Measurements from ENCODE around the gene ICOS. TPM values are rescaled to one million over a fixed set of nuclear protein-coding genes. Genes with fewer than 3 reads are reported as not detected.
"Not testable (repeated sequence)": the region's sequence is repeated elsewhere in the genome, so short reads cannot be mapped to it uniquely, and the experiment has no call there.

ICOS gene
- total RNA-seq, 1 experiment from 2014 or later = not detected

DNA sequence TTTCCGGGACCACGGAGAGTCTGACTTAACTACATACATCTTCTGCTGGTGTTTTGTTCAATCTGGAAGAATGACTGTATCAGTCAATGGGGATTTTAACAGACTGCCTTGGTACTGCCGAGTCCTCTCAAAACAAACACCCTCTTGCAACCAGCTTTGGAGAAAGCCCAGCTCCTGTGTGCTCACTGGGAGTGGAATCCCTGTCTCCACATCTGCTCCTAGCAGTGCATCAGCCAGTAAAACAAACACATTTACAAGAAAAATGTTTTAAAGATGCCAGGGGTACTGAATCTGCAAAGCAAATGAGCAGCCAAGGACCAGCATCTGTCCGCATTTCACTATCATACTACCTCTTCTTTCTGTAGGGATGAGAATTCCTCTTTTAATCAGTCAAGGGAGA, 23.1 kb downstream of the ICOS start:
- no peak for DNase-seq (ENCODE audit: low spot score)
- in situ Hi-C loops (cut with HindIII; ENCODE audit: low sequenced_read_pairs) = no loop called here

DNA sequence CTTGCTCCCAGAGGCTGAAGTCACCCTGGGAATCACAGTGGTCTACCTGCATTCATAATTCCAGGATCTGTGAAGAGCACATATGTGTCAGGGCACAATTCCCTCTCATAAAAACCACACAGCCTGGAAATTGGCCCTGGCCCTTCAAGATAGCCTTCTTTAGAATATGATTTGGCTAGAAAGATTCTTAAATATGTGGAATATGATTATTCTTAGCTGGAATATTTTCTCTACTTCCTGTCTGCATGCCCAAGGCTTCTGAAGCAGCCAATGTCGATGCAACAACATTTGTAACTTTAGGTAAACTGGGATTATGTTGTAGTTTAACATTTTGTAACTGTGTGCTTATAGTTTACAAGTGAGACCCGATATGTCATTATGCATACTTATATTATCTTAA, 24.2 kb downstream of the ICOS start:
- no peak for DNase-seq (ENCODE audit: low spot score)
- in situ Hi-C loops (cut with HindIII; ENCODE audit: low sequenced_read_pairs) = no loop called here

DNA sequence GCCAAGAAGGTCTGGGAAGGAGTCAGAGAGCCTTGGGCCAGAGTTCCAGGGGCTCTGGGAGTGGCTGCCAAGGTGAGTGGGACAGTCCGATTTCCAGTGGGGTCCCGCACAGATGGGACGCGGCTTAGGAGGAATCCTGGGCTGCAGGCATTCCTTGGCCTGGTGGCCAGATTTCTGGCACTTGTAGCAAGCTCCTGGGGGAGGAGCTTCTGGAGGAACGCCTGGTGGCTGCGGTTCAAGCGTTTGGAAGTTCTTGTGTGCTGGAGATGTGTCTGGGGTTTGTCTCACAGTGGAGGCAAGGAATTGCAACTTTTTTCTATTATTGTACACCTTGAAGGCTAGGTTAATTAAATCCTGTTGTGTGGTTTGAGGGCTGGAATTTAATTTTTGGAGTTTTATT, 28.6 kb downstream of the ICOS start:
- in situ Hi-C loops (cut with HindIII; ENCODE audit: low sequenced_read_pairs); DNase-seq (ENCODE audit: low spot score): not testable (repeated sequence)

DNA sequence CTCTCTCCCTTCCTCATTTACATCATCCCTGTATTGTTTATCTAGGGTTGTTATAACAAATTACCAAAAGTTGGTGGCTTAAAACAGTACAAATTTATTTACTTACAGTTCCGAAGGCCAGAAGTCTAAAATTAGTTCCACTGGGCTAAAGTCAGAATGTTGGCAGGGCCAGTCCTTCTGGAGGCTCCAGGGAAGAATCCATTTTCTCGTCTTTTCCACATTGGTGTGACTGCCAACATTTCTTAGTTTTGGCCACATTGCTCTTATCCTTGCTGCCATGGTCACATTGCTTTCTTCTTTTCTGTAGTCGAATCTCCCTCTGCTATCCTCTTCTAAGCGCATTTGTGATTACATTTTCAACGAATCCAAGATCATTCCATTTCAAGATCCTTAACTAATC, 34.7 kb downstream of the ICOS start:
- in situ Hi-C loops (cut with HindIII; ENCODE audit: low sequenced_read_pairs) = no loop called here
- DNase-seq (ENCODE audit: low spot score) = no peak

DNA sequence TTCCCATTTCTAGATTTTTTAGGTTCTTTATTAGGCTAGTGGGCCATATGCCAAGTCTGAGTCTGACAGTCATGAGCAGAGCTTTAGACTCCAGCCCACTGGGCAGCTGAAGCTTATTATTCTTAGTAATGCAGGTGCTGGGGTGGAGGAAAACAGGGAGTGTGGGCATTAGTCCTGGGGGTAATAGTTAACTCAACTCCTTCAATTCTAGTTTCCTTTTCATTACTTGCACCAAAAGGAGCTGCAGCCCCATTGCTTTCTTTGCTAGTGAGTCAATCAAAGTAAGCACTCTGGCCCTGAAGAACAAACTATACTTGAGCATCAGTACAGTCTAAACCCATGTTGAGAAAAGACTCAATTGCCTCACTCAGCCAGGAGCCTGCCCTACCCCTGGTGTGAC, 35.5 kb downstream of the ICOS start:
- in situ Hi-C loops (cut with HindIII; ENCODE audit: low sequenced_read_pairs) = no loop called here
- no peak for DNase-seq (ENCODE audit: low spot score)

DNA sequence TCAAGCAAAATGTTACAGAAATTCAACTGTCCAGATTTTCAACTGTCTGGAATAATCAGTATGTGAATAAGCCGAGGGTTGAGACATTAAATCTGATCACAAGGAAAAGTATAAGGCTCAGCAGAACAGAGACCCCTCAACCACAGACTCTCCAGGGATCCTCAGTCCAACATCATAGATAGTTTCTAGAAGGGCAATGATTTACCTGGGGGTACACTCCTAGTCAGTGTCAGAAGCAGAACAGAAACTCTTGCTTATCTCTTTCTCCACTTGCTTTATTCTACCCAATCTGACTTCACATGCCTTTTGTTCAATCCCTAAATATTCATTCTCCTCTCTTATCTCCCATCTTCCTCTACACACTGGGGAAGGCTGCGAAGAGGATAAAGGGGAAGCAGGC, 36.4 kb downstream of the ICOS start:
- no peak for DNase-seq (ENCODE audit: low spot score)
- in situ Hi-C loops (cut with HindIII; ENCODE audit: low sequenced_read_pairs) = no loop called here

DNA sequence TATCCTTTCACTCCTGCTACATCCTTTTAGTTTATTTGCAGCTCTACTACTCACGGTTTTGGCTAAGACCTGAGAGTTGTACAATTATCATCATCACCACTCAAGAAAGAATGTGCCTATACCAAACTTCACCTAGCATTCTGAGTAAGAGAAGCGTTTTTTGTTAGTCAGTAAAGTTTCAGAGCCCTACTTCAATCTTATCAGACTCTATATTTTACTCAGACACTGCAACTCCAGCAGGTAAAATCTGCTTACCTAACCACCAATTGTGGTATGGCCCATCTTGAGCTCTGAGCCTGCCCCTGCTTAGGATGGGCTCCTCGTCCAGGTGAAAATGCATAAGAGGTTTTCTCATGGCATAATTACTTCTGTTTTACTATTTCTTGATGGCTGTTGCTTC, 37.1 kb downstream of the ICOS start:
- in situ Hi-C loops (cut with HindIII; ENCODE audit: low sequenced_read_pairs) = no loop called here
- no peak for DNase-seq (ENCODE audit: low spot score)

DNA sequence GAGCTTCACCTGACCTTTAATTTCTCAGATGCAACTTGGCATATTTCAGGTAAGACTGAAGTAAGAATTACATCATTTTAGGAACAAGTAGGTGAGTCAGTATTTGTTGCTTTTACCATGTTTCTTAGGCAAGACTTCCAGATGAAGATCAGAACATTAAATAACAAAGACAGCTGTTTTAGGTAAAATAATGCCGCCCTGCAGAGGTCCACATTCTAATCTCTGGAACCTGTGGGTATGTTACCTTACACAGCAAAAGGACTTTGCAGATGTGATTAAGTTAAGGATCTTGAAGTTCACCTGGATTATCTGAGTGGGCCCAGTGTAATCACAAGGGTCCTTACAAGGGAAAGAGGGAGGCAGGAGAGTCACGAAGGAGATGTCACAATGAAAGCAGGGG, 39.3 kb downstream of the ICOS start:
- no peak for DNase-seq (ENCODE audit: low spot score)
- in situ Hi-C loops (cut with HindIII; ENCODE audit: low sequenced_read_pairs) = no loop called here

DNA sequence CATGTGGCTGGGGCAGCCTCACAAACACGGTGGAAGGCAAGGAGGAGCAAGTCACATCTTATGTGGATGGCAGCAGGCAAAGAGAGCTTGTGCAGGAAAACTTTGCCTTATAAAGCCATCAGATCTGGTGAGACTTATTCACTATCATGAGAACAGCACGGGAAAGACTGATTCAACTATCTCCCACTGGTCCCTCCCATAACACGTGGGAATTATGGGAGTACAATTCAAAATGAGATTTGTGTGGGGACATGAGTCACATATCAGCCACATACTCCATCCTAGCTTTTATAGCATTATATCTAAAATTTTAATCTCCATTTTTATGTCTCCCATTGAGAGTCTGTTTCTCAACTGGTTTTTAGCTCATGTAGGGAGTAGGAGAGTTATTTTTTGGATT, 45.7 kb downstream of the ICOS start:
- DNase-seq (ENCODE audit: low spot score) = no peak
- in situ Hi-C loops (cut with HindIII; ENCODE audit: low sequenced_read_pairs) = no loop called here

DNA sequence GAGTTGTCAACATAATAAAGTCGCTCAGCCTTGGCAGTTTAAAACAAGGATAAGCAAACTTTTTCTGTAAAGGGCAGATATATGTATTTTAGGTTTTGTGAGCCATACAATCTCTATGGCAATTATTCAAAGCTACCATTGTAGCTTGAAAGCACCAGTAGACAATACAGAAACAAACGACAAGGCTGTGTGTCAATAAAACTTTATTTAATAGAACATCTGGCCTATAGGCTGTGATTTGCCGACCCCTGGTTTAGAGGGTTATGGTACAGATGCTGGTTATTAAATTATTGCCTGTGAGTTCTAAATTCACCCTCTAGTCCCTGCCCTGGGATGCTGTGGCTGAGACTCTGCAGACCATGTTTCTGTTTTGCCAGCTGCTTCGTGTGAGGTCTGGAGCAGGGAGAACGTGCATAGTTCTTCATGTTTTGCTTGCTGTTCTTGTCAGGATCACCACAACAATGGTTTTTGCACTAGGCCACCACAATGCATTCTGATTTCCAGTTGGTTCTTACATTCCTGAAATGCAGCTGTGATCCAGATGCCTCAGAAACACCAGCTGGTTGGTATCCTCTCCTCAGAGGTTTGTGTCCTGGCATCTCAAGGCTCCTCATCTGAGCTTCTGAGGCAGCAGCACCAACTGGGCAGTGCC, 46.6 kb downstream of the ICOS start:
- no peak for DNase-seq (ENCODE audit: low spot score)
- in situ Hi-C loops (cut with HindIII; ENCODE audit: low sequenced_read_pairs) = no loop called here

DNA sequence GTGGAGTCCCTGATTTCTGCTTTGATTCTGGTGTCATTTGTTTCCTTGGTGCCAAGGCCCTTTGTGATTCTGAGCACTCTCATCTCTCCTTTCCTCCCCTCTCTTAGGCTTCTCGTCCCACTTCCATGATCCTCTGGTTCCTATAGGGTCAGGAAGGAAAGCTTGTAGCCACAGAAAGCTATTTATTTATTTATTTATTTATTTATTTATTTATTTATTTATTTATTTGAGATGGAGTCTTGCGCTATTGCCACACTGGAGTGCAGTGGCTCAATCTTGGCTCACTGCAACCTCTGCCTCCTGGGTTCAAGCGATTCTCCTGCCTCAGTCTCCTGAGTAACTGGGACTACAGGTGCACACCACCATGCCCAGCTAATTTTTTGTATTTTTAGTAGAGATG, 49.4 kb downstream of the ICOS start:
- DNase-seq (ENCODE audit: low spot score); in situ Hi-C loops (cut with HindIII; ENCODE audit: low sequenced_read_pairs): not testable (repeated sequence)

DNA sequence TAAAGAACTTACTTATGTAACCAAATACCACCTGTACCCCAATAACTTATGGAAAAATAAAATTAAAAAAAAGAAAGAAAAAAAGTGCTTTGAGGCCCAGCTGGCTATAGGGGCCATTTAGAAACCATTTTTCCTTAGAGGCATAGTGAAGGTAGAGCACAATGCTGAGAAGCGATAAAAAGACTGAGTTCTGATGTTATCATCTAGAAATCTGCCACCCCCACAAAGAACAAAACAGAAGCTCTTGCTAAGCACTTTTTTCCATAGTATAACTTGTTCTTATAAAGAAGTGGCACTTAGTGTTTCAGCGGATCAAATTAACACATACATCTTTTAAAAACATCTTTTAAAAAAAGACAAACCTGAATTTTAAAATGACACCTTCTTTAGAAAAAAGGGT, 51.4 kb downstream of the ICOS start:
- no peak for DNase-seq (ENCODE audit: low spot score)
- in situ Hi-C loops (cut with HindIII; ENCODE audit: low sequenced_read_pairs) = no loop called here

DNA sequence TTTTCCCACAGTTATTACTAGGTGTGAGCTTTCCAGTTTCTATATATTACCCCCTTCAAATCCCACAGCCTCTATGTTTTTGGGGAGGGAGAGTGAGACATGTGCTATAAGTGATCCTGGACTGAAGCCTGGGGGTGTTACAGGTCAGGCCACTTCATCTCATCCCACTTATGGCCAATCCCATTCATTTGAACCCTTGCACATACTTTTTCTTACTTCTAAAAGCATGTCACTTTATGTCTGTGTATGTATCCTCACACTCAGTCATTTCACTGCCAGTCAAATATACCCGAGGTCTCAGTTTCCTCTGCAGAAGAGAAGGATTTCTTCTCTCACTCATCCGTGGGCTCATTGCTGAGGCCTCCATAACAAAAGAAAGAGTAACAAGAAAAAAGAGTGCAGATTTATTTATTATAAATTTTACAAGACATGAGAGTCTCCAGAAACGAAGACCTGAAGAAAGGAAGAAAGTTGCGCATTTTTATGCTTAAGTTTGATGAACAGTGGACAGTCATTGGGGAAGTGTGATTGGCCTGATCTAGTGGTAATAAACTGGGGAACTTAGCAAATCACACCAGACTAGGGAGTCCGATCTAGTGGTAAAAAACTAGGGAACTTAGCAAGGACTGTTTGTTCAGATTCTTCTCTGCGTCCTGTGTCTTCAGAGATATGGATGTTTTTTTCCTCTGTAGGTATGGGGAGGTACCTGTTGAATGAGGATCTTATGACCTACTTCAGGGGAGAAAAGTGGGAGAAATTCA, 52.1 kb downstream of the ICOS start:
- in situ Hi-C loops (cut with HindIII; ENCODE audit: low sequenced_read_pairs) = no loop called here
- no peak for DNase-seq (ENCODE audit: low spot score)

DNA sequence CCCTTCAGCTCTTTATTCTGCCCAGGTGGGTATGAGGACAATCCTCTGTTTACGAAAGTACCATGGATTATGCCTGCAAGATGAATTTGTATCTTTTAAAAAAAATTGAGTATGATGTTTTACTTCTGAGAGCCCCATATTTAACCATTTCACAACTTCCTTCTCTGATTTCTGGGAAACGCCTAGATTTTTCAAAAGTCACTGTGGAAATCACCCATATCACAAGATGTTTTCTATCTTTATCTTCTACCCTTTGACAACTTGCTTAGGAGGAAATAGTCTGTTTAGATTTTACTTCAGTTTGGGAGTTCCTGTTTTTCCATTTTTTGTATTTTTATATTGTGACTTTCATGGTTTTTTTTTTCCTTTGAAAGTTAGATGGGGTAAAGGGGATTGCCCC, 53.0 kb downstream of the ICOS start:
- DNase-seq (ENCODE audit: low spot score) = no peak
- in situ Hi-C loops (cut with HindIII; ENCODE audit: low sequenced_read_pairs) = no loop called here

DNA sequence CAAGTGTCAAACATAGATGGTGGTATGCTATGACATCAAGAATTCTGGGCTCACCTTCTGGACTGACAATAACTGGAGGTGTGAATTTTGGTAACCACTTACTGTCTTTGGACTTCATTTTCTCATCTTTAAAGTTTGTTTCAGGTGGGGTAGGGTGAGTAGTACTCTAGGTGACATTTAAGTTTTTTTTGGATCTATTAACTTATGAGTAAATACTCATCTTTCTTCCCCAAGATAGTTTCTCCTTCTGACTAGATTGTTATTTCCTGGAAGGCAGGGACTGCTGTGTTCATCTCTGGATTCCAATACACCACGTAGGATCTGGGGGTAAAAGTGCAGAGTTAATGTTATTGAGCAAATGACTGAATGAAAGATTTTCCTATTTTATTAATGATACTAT, 55.9 kb downstream of the ICOS start:
- DNase-seq (ENCODE audit: low spot score) = no peak
- in situ Hi-C loops (cut with HindIII; ENCODE audit: low sequenced_read_pairs) = no loop called here

DNA sequence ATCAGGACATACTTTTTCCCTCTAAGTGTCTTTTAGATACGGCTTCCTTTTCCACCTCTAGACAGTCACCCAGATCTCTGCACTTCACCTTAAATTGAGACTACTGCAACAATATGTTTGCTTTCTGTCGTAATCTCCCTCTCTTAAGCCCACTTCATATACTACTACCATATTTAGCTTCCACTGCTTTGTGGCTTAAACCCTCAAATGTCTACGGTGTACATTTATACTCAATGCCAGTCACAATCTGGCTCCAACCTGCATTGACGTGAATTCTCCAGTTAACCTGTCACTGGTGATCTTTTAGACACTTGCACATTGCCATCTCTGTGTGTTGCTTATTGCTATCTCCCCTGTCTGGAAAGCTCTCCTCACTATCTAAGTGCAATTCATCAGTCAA, 56.4 kb downstream of the ICOS start:
- DNase-seq (ENCODE audit: low spot score) = no peak
- in situ Hi-C loops (cut with HindIII; ENCODE audit: low sequenced_read_pairs) = no loop called here

DNA sequence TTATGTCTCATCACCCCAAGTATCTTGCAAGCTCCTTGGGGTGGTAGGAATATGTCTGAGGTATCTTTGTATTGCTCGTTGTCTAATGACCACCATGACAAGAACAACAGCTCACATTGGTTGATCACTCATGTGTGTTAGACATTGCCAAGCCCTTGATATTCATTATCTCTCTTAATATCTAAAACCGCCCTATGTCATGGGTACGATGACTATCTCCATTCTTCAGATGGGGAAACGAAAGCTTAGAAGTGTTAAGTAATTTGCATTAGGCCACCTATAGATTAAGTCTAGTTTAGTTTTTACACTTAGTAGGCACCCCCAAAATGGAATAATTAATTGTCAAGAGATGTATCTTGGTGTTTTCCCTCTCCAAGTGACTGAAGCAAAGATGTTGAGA, 57.0 kb downstream of the ICOS start:
- DNase-seq (ENCODE audit: low spot score) = no peak
- in situ Hi-C loops (cut with HindIII; ENCODE audit: low sequenced_read_pairs) = no loop called here

DNA sequence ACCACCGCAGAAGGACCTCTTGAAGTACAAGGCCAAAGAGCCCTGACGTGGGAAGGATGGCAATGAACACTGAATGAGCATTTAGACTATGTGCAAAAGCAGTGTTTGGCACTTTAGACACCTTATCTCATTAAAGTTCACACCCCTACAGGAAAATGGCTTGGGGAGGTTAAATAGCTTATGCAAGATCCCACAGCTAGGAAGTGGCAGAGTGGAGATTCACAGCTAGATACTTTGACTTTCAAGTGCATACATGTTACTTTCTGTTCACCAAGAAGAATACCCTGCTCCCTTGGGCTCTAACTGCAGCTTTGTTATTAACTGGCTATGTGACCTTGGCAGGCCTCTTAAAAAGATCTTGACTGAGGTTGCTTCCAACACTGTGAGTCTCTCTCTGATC, 58.2 kb downstream of the ICOS start:
- in situ Hi-C loops (cut with HindIII; ENCODE audit: low sequenced_read_pairs) = no loop called here
- no peak for DNase-seq (ENCODE audit: low spot score)

DNA sequence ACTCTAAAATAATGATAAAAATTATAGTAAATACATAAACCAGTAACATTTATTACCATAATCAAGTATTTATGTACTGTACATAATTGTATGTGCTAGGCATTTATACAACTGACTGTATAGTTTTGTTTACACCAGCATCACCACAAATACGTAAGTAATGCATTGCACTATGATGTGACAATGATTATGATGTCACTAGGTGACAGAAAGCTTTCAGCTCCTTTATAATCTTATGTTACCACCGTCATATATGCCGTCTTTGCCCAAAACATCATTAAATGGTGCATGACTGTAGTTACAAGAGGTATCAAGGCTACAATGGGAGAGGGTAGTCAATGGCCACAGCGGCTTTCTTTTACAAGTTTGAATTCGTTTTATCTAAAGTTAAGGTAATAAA, 60.1 kb downstream of the ICOS start:
- DNase-seq (ENCODE audit: low spot score) = no peak
- in situ Hi-C loops (cut with HindIII; ENCODE audit: low sequenced_read_pairs) = no loop called here

DNA sequence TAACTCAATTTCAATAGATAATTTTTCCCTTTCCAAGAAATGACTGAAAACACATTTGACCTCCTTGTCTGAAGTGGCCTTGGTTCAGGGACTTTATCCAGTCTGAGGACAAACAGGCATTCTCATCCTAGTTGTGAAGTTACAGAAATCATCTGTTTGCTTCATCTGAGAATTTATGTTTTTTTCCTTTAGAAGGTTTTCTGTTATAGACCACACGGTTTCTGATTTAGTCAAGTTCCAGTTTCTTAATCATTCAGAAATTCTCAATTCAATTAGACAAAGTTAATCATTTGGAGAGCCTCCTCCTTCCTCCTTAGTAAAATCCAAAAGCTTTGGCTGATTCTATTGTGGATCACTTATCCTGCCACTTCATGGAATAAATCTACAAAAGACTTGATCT, 60.9 kb downstream of the ICOS start:
- DNase-seq (ENCODE audit: low spot score) = no peak

More for the DNA sequence above, 60.9 kb downstream of the ICOS start:
- in situ Hi-C loops (cut with HindIII; ENCODE audit: low sequenced_read_pairs) = no loop called here

All from G401 (cell line).